ENCODE data around the gene ARL8B.

Gene ARL8B

DNA sequence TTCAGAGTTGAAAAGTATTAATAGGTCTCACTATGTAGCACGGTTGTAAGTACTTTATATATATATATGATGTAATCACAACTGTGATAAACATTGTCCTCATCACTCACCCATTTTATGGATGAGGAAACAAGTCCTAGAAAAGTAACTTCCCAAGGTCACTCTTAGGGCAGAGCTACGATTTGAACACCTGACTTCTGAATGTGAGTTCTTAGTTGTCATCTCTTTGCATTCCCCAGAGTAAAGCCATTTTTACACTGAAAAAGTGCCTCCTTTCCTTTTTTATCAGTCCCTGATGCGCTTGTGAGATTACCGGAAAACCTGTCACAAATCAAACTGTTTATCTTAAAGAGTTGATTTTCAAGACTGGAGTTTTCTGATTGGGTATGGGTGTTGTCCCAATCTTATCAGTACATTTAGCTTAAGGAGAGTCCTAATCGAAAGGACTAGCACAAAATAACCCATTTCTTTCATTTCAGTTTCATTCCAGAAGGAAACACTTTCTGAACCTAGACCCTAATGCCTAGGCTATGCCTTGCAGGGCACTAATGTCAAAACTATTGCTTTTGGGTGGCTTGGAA lies 63.1 kb downstream of the ARL8B start:
- no peak for DNase-seq (ENCODE audit: insufficient read length, low spot score)
- FAIRE-seq, result peak; percentile 89

DNA sequence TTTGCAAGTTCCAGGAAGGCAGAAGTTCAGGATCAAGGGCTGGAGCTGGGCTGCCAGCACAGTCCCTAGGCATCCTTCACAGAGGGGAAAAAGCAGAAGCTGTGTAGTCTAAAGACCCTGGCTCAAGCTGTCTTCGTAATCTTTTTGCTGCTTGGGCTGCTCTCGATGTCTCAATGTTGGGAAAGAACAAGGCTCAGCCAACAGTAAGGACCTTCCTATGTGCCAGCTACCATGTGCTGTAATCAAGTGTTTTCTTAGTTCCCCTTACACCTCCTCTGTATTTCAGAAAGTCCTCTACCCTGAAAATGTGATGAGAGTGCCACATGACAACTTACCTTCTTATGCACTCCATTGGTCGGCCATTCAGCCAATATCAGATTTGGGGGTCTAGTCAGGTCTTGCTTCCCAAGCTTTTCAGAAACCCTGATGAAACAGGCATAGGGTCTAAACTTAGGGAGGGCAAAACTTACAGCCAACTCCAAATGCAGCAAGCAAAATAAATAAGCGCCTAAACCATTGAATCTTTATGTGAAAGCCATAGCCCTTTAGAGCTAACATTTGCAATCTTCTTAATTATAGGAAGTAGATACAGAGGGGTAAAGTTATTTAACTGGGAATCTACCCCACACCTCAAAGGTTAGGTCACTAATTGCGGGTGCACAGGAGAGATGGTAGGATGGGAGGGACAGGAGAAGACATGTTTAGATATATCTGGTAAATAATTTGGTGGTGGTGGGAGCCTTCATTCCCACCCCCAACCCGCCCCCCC lies 64.2 kb downstream of the ARL8B start:
- FAIRE-seq (peak; percentile 90), DNase-seq (ENCODE audit: insufficient read length, low spot score) (no peak)

DNA sequence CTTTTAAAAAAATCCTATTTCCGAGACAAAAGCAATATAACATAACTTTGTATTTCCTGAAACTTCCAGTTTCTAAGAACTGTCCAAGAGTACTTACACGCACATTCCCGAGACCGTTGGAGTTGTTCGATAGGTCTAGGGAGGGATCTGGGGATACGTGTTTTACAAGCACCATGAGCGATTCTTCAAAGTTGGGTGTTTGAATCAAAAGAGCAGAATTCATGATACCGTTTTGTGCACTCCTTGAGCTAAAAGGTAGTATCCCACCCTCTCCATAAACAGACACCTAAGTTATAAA lies 64.7 kb downstream of the ARL8B start:
- DNase-seq (ENCODE audit: insufficient read length, low spot score) (no peak), FAIRE-seq (no peak)

DNA sequence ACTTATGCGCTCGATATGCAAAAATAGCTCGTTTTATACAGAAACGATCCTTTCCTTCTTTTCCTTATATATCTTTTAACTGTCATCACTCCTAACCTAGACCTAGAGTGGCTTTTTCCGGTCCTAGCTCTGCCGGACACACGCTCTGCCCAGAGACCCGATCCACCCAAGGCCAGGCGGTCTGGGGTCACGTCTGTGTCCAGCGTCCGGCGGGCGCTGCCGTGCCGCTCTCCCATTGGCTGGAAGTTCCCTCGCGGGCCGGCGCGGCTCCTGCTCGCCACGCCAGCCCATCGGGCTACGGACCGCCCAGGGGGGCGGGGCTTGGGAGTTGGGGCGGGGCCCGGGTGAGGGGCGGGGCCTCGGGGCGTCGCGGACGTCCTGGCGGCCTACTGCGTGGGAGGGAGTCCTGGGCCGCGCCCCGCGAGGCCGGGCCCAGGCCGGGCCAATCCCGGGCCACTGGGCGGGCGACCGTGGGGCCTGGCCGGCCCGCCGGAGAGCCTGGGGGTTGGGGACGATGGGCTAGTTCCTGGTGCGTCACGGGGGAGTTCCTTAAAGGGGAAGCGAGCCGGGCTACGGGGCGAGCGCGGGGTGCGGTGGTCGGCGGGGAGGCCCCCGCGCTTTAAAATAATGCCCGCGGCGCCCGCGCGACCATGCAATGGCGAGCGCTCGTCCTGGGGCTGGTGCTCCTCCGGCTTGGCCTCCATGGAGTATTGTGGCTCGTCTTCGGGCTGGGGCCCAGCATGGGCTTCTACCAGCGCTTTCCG lies 65.2 kb downstream of the ARL8B start, which contains the start of gene EDEM1:
TSS of gene EDEM1 (plus strand) at position 552 of the 764 bp plus-strand sequence. CDS start at position 651, 99 bp downstream.
- FAIRE-seq, result peak; percentile 60

DNA sequence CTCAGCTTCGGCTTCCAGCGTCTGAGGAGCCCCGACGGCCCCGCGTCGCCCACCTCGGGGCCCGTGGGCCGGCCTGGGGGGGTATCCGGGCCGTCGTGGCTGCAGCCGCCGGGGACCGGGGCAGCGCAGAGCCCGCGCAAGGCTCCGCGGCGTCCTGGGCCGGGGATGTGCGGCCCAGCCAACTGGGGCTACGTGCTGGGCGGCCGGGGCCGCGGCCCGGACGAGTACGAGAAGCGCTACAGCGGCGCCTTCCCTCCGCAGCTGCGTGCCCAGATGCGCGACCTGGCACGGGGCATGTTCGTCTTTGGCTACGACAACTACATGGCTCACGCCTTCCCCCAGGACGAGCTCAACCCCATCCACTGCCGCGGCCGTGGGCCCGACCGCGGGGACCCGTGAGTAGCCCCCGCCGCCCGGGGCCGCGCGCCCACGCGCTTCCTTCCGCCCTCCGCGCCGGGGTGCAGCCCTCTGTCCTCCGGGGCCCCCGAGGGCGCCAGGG lies 65.9 kb downstream of the ARL8B start:
- DNase-seq (ENCODE audit: insufficient read length, low spot score) (no peak), FAIRE-seq (no peak)

More for the DNA sequence above, 65.2 kb downstream of the ARL8B start, which contains the start of gene EDEM1:
- DNase-seq (ENCODE audit: insufficient read length, low spot score), result peak; percentile 68

DNA sequence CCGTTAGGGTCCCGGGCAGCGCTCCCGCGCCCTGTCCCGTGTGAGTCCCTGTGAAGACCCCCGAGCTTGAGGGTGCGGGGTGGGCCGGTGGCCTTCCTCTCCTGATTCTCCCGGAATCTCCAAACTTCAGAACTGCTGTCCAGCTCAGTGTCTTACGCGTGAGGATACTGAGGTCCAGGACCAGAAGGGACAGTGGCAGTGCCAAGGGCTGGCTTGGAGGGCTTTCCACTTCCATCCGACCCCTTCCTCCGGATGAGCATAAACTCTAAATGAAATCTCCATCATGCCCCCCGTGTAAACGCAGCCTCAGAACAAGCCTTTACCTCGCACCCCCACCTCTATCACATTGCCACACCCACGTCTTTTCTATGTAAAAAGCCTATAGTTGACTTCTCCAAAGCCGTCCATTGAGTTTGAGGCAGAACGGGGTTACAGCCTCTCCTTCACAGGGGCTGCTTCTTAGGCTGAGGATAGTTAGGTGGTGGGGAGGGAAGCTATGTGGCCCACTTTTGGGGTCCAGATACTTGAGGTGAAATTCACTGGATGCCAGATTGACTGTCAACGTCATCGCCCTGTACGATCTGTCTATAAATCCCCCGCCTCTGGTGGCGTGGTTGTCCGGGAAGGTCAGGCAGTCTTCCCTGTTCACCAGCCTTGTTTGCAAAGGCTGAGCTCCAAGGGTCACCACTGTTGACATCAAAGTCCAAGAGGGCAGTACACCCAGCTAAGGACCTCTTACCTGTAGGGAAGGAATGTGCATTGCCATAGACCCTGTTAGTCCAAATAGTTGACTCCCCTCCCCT lies 66.5 kb downstream of the ARL8B start:
- no peak for DNase-seq (ENCODE audit: insufficient read length, low spot score)

DNA sequence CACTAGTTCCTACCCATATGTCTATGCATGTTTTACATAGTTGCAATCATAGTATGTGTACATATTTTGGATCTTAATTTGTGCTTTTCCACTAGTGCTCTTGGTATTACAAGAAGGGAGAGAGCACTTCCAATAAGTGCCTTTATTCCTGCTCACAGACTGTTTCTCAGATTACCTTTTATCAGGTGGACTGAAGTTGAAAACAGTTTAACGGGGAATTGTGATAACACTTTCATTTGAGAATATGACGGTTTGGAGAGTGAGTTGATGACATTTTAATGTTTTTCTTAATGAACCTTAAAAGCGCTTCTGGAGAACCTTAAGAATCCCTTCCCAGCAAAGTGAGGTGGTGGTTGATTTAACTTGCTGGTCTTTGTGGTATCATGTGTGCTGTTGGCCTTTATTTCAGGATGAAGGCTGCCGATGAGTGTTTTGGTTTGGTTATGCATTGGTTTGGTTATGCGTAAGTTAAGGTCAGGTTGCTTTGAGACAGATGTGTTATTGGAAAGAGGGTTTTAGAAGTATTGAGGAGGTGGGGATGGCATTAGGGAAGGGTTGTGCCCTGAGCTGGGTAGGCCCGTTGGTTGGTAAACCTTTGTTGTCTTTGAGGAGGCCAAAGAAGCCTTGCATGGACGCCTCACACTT lies 68.2 kb downstream of the ARL8B start:
- FAIRE-seq (peak; percentile 90), DNase-seq (ENCODE audit: insufficient read length, low spot score) (no peak)

More for the DNA sequence above, 66.5 kb downstream of the ARL8B start:
- FAIRE-seq, result peak; percentile 78

DNA sequence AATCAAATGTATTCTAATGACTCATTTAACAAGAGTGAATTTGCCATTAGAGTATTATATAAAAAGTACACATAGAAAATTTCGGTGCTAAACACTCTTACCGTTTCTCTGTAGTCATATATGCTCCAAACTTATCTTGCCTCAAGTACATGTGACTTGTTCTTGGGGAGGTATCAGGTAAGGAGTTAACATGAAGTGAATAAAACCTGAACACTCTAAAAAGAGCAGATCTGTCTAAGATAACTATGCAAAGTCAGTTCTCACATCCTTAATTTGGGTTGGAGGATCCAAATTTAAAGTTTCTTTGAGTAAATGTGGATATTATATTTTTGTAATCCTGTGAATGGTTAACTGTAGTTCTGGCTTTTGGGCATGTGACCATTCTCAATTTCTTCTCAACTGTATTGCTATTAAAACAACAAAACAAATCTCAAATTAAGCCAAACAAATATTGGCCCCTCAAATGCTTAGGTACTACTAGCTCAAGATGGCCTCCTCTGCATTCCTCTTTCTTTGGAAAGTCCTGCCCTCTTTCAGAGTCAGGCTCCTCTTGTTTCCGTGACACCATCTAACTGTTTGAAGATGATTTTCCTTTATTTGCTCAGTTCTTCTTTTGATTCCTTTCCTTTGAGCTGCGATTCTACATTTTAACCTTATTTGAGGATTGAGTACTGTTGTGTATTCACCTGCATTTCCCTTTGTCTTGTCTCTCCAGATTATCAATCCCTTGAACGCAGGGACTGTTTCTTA lies 69.6 kb downstream of the ARL8B start:
- DNase-seq (ENCODE audit: insufficient read length, low spot score) (no peak), FAIRE-seq (peak; percentile 77)

DNA sequence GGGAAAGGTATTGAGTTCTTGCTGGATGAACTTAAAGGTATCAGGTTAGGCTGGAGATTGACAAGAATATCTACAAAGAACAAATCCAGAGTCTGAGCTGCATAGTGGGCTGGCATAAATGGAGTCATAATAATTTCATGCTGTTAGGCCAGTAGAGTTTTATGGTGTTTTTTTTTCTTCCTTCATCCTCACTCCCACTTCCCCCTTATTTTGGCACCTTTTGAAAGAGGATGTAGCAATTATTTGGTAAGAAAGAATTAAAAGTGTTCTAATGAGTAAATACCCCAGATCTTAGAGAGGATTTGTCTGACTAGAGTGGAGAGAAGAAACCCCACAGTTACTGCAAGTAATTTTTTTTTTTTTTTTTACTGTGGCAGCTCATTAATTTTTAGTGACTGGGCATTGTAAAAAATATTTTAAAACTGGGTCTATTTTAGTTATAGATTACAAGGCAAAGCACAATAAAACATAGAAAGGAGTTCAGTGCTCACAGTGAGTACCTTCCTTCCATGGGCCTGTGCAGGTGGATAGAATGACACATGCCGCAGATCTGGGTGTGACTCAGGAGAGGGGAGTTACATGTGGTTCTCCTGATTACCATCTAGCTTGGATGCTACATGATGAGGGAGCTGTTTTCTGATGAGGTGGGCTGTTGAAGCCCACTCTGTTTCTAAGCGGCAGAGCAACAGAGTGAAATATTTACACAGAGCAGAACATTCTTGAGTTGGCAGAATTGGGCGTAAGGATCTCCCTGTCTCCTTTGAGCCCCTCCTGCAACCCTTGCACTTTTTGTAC lies 70.7 kb downstream of the ARL8B start:
- DNase-seq (ENCODE audit: insufficient read length, low spot score), result no peak
- FAIRE-seq, result no peak

DNA sequence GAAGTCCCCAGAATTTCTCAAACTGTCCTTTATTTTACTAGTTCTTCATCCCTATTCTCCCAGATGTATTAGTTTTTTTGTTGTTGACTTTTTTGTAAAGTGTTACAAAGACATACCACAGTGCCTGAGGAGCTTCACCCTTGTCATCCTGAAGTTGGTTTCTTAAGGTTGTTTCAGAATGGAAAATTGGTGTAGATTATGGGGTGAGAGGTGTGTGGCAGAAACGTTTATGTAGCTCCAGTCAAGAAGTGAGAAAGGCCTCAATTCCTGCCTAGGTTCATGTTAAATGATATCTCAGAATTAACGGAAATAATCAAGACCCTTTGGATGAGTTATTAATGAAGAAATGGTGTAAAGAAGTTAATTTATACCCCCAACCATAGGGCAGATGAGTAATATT lies 72.2 kb downstream of the ARL8B start:
- FAIRE-seq, result no peak
- no peak for DNase-seq (ENCODE audit: insufficient read length, low spot score)

DNA sequence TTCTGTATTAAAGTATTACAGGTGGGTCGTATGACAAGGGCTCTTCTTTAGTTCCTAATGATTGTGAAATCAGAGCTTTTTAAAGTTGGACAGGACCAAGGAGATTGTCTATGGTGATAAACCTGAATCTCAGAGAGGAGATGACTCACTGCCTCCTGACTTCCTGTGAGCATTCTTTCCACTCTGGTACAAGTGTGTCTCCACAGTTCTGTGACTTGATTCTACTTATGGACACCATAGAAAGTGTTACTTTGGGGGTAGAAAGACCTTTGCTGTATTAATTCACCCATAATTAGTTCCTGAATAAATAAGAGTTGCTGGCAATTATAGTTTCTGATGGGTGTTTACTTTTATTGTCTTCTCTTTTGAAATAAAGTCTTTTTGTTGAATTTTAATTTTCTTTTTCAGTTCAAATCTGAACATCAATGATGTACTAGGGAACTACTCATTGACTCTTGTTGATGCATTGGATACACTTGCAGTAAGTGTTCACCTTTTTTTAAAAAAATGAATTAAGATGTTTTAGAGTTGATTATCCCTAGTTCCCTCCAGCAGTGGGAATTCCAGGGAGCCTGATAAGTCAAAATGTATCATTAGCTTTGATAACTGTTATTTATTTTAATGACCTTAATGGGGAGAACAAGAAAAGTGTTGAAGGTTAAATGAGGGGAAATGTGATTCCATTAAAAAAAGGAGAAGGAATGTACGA lies 72.9 kb downstream of the ARL8B start:
- DNase-seq (ENCODE audit: insufficient read length, low spot score), result no peak
- FAIRE-seq, result peak; percentile 79

DNA sequence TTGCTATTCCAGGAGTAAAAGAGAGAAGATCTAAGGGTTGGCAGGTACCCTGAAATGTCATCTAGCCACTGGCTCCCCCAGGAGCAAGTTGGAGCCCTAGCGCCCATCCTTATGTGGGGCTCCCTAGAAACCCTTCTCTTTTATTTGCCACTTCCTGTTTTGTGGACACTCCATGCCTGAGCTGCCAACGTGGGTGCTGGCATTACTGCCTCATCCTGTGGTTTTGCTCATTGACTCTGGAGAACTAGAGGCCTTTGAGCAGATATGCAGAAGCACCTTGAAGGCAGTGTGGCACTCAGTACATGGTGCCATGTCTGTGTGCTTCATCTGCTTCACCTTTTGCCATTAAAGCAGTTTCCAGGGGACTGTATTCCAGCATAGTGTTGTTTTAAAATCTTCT lies 73.5 kb downstream of the ARL8B start:
- DNase-seq (ENCODE audit: insufficient read length, low spot score) (no peak), FAIRE-seq (no peak)

DNA sequence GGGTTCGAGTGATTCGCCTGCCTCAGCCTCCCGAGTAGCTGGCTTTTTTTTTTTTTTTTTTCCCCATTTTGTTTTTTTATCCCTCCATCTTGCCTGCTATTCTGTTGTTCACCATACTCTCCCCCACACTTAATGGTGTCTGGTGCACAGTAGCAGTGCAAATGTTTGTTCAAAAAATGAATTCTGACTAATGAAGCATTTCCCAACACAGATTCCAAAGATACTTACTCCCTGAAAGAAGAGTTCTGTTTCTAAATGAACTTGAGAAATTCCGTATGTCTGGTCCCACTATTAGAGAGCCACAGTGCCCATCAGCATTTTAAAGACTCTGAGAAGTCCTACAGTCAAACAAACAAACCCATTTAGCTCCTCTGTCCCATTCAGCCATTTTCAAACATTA lies 74.9 kb downstream of the ARL8B start:
- DNase-seq (ENCODE audit: insufficient read length, low spot score), result no peak
- no peak for FAIRE-seq

DNA sequence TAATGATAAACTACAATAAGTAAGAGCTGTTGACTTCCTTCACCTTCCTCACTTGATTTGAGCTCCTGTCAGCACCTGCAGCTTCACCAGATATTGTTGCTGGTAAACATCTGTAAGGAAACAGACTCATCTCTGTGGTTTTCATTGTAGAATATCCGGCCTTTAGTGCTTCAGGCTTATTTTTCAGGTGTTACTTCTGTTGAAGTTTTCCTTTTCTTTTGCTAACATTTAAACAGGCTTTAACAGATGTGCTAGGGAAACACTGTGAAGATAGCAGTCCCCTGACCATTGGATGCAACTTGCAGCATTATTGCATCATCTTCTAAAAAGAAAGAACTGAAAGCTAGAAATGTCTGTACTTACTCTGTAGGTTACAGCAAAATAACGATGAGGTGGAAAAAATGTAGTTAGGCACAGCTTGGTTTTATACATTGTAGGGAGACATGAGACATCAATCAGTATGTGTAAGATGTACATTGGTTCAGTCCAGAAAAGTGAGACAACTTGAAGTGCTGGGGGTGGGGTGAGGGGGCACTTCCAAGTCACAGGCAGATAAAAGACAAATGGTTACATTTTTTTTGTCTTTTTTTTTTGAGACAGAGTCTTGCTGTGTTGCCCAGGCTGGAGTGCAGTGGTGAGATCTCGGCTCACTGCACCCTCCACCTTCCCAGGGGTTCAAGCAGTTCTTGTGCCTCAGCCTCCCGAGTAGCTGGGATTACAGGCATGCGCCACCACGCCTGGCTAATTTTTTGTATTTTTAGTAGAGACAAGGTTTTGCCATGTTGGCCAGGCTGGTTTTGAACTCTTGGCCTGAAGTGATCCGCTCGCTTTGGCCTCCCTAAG lies 75.6 kb downstream of the ARL8B start:
- FAIRE-seq, result peak; percentile 94
- DNase-seq (ENCODE audit: insufficient read length, low spot score), result no peak

DNA sequence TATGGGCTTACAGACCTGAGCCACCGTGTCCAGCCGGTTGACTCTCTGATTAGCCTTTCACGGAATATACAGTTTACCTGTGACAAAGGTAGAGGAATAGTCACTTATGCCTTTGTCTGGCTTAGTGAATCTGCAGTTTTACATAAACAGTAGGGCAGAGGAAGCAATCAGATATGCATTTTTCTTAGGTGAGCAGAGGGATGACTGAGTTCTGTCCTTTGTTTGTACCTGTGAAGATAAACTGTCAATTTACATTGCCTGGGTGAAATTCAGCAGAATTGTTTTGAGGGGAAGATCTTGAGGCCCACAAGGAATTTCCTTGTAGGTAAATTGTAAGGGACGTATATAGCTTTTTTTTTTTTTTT lies 76.2 kb downstream of the ARL8B start:
- FAIRE-seq (no peak), DNase-seq (ENCODE audit: insufficient read length, low spot score) (no peak)

DNA sequence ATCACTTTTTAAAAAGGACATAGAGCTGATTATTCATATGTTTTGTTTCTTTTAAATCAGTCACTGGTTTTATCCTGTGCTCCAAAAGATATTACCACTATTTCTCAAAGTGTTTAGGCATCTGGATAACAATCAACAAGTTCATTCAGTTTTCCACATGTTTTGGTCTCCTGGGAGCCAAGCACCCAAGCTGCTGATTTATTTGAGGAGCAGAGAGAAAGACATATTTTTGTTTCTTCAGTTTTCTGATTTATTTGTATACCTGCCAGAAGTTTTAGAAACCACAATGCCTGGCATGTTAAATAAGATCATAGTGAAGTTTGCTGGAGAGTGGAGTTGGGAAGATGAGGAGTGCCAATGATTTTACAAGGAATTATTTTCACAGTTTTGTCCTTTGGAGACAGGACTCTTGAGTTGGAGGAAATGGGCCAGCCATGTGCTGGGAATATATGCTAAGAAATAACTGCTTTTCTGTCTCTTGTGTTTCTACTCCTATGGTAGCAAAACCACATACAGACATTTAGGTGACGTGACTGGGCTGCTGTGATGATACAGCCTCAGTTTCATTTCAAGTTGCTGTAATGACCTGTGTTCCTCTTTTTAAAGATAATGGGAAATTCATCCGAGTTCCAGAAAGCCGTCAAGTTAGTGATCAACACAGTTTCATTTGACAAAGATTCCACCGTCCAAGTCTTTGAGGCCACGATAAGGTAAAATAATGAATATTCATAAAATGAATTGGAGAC lies 77.1 kb downstream of the ARL8B start:
- FAIRE-seq (peak; percentile 45), DNase-seq (ENCODE audit: insufficient read length, low spot score) (no peak)

DNA sequence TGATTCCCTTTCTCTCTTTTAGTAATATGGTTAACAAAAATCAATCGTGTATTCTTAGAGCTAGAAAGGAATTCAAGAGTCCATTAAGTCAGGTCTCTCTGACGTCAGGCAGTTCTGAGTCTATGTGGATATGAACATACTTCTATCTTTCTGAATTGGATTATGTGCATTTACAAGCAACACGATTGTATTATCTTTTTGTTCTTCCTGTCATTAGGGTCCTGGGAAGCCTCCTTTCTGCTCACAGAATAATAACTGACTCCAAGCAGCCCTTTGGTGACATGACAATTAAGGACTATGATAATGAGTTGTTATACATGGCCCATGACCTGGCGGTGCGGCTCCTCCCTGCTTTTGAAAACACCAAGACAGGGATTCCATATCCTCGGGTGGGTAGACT lies 79.4 kb downstream of the ARL8B start:
- FAIRE-seq (no peak), DNase-seq (ENCODE audit: insufficient read length, low spot score) (no peak)

Measured in GM19239 (cell line).